Measurements from ENCODE around the gene SLC25A44.
"Not testable (repeated sequence)": the region's sequence is repeated elsewhere in the genome, so short reads cannot be mapped to it uniquely, and the experiment has no call there.

SLC25A44 gene

DNA sequence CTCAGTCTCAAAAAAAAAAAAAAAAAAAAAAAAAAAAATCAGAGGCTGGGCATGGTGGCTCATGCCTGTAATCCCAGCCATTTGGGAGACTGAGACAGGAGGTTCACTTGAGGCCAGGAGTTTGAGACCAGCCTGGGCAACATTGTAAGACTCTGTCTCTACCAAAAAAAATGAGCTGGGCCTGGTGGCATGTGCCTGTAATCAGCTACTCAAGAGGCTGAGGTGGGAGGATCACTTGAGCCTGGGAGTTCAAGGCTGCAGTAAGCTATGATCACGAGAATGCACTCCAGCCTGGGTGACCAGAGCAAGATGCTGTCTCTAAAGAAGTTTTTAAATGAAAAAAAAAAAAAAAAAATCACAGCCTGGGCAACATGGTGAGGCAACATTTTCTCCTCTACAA lies 30.2 kb upstream of the SLC25A44 start:
- DNase-seq (ENCODE audit: low read depth in 2 of 2): no peak

DNA sequence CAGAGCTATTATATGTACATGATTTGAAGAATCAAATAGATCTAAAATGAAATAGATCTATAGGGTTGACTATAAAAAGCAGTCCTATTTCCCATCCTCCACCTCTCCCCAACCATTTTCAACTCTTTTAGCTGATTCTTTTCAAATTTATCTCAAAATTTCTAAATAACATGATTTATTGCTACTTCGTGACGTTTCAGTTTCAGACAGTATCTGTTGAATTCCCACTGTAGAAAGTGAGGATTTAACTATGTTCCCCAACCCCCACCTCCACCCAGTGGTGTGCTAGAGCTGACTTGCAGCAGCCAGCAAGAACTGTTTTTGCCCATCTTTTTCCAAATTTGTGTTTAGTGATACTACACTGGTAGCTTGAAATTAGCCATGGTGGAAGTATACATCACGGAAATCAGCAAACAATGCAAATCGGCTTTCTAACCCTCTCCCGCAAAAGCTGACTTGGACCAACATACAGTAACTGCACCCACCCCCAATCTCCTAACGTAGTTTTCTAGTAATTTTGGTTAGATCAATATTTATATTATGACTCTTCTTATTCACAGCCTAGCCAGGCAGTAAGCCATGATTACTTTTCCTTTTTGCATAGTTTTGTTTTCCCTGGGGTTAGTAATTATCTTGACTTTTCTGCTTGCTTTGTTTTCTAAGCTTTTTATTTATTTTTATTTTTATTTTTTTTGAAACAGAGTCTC lies 29.6 kb upstream of the SLC25A44 start:
- DNase-seq (ENCODE audit: low read depth in 2 of 2): no peak

DNA sequence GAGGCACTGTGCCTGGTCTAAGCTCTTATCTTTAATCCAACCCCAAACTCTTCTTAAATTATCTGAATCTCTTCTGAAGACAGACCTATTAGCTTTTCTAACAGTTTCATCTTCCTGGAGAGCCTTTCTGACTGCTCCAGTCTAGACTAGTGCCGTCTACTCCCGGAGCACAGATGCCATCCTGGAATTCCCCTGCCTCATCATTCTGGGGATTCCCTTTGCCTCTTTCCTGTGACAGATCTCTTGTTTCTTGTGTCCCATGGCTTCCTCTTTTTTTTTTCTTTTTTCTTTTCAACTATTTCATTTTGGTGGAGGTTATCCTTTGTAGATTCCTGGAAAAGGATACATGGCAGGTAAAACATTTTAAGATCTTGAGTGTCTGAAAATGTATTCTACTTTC lies 28.8 kb upstream of the SLC25A44 start:
- DNase-seq (ENCODE audit: low read depth in 2 of 2): no peak

DNA sequence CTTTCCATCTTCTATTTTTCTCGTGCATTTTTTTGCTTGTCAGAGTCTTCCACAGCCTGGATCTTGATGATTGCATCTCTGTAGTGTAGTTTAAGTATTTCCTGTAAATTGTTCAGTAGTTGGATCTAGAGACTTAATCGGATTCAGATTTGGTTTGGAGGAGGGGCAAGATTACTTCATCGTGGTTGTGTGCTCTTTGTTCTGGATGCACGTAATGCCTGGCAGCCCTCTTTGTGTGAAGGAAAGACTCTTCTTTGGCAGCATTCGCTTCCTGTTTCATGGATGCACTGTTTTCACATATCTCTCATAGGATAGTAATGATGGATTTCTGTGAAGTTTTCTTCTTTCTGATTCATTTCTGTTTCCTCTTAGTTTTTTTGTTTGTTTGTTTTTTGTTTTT lies 26.4 kb upstream of the SLC25A44 start:
- no peak for DNase-seq (ENCODE audit: low read depth in 2 of 2)

DNA sequence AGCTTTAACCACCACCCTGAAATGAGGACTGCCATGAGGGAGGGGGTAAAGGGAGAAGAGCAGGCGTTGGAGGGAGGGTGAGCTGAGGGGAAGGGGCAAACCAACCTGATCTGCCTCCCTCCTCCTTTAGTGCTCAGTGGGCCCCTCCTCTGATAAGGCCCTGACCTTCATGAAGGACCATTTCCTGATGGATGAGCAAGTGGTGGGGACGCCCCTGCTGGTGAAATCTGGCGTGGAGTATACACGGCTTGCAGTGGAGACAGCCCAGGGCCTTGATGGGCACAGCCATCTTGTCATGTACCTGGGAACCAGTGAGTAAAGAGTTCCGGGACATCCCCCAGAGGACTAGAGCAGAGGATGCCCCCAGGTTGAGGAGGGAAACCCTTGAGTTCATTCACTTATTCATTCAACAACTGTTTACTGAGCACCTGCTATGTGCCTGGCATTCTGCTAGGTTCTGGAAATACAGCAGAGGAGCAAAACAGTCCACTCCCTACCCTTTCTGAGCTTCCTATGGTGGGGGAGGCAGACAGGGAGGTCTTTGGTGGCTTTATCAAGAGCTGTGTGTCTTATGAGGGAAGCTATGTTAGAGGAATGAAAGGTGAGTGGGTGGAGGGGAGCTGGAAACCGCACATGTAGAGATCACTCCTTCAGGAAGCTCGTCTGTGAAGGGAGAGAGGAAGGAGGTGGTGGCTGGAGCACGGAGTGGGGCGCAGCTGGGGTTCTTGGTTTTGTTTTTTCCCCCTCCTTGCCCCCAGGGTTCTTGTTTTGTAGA lies 21.0 kb upstream of the SLC25A44 start:
- no peak for DNase-seq (ENCODE audit: low read depth in 2 of 2)

DNA sequence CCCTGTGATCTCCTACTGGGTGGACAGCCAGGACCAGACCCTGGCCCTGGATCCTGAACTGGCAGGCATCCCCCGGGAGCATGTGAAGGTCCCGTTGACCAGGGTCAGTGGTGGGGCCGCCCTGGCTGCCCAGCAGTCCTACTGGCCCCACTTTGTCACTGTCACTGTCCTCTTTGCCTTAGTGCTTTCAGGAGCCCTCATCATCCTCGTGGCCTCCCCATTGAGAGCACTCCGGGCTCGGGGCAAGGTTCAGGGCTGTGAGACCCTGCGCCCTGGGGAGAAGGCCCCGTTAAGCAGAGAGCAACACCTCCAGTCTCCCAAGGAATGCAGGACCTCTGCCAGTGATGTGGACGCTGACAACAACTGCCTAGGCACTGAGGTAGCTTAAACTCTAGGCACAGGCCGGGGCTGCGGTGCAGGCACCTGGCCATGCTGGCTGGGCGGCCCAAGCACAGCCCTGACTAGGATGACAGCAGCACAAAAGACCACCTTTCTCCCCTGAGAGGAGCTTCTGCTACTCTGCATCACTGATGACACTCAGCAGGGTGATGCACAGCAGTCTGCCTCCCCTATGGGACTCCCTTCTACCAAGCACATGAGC lies 17.2 kb upstream of the SLC25A44 start:
- DNase-seq (ENCODE audit: low read depth in 2 of 2): no peak

DNA sequence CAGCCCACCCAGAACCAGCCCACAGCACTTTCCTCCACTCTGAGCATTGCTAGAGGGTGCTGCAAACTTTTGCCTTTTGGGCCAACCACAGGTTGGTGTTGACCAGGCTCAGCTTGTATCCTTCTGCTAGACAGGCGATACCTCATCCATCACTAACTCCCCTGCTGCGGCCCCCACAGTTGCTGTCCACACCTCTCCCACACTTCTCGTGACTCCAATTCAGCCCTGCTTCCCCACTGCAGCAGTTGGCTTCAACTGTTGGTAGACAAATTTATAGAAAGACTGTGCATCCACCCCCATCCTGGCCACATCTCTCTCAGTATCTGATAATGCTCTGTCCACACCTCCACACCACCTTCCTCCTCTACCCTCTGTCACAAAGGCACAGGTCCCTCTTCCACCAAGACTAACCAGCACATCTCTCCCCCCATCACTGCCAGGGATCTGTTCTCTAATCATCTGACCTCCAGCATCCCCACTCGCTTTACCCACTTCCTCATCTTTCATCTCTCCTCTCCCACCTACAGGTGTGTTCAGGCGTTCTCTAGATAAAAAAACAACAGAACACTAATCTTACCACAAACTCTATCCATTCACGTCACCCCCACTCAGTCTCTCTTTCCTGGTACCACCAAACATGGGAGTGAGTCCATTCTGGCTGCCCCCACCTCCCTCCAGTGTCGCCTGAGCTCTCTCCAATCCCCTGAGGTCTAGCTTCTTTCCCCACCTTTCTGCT lies 15.8 kb upstream of the SLC25A44 start:
- no peak for DNase-seq (ENCODE audit: low read depth in 2 of 2)

DNA sequence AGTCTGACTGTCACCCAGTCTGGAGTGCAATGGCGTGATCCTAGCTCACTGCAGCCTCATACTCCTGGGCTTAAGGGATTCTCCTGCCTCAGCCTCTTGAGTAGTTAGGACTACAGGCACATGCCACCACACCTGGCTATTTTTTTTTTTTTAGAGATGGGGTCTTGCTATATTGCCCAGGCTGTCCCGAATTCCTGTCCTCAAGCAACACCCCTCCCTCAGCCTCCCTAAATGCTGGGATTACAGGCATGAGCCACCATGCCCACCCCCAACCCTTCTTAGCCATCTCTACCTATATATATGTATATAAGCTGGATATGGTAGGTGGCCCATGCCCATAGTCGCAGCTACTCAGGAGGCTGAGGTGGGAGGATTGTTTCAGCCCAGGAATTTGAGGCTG lies 13.4 kb upstream of the SLC25A44 start:
- no peak for DNase-seq (ENCODE audit: low read depth in 2 of 2)

DNA sequence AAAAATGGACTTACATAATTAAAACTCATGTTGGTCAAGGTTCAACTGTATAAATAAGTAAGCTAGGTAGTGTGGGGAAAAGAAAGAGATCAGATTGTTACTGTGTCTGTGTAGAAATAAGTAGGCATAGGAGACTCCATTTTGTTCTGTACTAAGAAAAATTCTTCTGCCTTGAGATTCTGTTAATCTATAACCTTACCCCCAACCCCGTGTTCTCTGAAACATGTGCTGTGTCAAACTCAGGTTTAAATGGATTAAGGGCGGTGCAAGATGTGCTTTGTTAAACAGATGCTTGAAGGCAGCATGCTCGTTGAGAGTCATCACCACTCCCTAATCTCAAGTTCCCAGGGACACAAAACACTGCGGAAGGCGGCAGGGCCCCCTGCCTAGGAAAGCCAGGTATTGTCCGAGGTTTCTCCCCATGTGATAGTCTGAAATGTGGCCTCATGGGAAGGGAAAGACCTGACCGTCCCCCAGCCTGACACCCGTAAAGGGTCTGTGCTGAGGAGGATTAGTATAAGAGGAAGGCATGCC lies 12.4 kb upstream of the SLC25A44 start:
- DNase-seq (ENCODE audit: low read depth in 2 of 2): not testable (repeated sequence)

DNA sequence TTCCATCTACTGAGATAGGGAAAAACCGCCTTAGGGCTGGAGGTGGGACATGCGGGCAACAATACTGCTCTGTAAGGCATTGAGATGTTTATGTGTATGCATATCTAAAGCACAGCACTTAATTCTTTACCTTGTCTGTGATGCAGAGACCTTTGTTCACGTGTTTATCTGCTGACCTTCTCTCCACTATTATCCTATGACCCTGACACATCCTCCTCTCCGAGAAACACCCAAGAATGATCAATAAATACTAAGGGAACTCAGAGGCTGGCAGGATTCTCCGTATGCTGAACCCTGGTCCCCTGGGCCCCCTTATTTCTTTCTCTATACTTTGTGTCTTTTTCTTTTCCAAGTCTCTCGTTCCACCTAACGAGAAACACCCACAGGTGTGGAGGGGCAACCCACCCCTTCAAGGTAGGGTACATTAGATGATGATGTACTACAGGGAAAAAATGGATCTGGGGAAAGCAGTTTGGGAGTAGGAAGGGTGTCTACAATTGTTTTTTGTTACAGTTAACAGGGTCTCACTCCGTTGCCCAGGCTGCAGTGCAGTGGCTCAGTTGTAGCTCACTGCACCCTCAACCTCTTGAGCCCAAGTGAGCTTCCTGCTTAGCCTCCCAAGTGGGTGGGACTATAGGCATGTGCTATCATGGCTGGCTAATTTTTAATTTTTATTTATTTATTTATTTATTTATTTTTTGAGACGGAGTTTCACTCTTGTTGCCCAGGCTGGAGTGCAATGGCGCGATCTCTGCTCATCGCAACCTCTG lies 11.7 kb upstream of the SLC25A44 start:
- not testable (repeated sequence) for DNase-seq (ENCODE audit: low read depth in 2 of 2)

DNA sequence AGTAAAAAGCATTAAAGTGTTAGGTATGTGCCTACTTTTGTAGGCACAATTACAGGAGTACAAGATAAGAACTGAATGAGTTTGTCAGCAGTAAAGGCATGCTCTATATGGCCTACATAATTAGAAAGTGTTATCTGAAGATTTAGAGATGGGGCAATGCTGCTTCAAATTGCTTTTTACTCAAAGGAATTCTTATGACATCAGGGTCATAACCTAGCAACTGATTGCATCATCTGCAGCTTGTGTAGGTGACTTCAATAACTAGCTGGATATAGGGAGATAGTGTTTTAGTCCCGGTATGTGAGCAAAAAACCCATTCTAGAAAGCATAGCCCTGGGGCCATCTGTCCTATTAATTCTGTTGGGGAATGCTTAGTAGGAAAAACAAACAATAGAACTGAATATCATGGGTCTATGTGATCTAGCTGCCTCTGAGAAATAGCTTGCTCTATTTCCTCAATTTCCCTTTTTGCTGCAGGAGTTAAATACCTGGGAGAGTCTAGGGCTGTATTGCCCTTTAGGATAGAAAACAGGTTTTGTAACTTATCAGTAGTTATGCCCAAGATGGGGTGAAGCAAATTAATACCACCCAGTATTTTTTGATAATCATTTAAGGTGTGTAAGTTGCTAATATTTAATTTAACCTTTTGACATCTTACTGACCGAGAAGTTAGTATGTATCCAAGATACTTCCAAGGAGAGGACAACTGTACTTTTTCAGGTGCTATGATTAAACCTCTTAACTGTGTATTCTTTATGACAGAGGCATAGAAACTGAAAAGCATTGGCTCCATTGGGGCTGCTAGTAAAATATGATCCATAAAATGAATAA lies 7.3 kb upstream of the SLC25A44 start:
- DNase-seq (ENCODE audit: low read depth in 2 of 2): not testable (repeated sequence)

DNA sequence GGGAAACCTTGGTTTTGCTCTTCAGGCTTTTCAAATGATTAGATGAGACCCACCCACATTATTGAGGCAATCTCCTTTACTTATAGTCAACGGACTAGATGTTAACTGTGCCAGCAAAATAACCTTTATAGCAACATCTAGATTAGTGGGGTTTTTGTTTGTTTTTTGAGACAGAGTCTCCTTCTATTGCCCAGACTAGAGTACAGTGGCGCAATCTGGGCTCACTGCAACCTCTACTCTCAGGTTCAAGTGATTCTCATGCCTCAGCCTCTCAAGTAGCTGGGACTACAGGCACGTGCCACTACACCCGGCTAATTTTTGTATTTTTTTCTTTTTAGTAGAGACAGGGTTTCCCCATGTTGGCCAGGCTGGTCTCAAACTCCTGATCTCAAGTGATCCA lies 3.6 kb upstream of the SLC25A44 start:
- DNase-seq (ENCODE audit: low read depth in 2 of 2): not testable (repeated sequence)

DNA sequence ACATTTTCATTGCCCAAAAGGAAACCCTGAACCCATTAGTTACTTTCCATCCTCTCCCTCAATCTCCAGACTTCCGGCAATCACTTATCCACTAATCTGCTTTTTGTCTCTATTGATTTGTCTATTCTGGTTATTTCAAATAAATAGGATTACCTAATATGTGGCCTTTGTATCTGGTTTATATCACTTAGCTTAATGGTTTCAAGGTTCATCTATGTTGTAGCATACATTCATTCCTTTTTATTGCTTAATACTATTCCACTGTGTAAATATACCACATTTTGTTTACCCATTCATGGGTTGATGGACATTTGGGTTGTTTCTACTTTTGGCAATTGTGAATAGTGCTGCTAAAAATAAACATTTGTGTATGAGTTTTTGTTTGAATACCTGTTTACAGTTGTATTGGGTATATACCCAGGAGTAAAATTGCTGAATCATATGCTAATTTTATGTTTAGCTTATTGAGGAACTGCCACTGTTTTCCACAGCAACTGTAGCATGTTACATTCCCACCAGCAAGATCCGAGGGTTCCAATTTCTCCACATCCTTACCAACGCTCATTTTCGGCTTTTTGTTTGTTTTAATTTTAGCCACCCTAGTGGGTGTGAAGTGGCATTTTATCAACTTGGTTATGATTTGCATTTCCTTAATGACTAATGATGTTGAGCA lies 2.5 kb upstream of the SLC25A44 start:
- DNase-seq (ENCODE audit: low read depth in 2 of 2): no peak

DNA sequence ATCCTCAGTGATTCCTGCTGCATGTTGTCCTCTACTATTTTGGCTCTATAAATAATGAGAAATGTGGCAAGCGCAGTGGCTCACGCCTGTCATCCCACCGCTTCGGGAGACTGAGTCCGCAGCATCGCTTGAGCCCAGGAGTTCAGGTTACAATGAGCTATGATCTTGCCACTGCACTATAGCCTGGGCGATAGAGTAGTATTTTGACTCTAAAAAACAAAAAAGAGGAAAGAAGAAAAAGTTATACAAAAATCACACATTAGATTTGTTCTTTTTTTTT lies 756 bp upstream of the SLC25A44 start:
- DNase-seq (ENCODE audit: low read depth in 2 of 2): no peak

DNA sequence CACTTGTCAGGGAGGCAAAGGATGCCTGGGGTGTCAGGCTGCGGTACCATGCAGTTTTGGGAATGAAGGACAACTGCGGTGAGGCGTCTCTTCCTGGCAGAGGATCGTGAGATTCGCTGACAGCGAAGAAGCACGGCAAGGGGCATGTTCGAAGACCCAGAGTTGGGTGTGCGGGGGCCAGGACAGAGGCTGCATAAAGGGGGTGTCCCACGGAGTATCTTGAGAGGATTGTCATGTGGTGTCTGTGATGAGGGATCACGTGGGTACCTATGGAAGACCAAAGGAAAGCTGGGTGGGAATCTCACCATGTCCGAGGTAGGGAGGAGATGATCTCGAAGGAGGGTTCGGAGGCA lies 372 bp downstream of the SLC25A44 start:
- no peak for DNase-seq (ENCODE audit: low read depth in 2 of 2)

DNA sequence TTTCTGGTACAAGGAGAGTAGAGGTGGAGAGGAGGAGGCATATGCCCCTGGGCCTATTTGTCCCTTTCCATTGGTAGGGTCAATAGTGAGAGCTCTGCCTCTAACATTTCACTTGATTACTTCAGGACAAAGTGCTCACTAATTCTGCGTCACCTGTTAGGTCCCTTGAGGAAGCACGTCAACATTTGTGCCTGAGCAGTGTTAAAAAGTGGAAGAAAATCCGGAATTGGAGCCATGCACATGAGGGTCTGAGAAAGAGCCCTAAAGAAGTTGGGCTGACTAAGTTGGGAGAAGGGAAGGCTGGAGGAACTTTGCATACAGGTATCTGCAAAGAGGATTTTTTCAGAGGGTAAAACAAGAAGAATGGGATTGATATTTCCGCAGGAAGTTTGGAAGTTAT lies 1.9 kb downstream of the SLC25A44 start:
- no peak for DNase-seq (ENCODE audit: low read depth in 2 of 2)

DNA sequence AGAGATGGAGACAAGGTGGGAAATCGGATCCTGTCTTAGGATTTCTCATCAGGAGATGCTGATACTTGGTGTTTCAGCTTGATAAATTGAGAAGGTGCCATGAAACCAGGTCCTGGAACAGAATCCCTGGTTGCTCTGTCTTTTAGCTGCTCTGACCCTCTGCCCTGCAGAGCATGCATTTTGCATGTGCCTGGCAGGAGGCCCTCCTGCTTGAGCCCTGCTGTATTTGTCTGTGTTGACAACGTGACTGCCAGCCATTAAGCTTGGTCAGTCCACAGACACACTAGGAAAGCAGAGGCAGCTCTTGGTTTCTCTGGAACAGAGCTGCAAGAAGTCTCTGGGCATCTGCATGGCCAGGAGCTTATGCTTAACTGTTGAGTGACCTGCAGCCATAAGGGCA lies 2.5 kb downstream of the SLC25A44 start:
- no peak for DNase-seq (ENCODE audit: low read depth in 2 of 2)

DNA sequence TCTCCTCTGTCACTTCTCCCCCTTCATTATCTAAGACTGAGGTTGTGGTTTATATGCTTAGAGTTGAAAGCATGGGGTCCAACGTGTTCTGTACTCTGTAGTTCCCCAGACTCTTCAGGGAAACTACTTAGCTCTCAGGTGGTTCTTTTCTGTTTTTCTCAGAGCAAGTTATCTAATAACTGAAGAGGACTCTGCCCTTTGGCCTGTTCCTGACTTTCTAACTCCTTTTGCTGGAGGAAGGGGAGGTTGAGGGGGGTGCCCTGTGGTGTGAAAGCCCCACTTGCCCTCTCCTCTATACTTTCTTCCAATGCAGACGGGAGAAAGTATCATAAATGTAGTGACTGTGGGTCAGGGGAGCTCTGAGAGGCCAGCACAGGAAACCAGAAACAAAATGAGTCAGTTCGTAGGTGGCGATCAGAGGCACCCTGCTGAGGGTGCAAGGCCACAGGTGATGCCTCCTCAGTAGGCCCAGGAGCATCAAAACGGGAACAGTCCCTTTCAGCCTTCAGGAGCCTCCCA lies 5.0 kb downstream of the SLC25A44 start:
- no peak for DNase-seq (ENCODE audit: low read depth in 2 of 2)

DNA sequence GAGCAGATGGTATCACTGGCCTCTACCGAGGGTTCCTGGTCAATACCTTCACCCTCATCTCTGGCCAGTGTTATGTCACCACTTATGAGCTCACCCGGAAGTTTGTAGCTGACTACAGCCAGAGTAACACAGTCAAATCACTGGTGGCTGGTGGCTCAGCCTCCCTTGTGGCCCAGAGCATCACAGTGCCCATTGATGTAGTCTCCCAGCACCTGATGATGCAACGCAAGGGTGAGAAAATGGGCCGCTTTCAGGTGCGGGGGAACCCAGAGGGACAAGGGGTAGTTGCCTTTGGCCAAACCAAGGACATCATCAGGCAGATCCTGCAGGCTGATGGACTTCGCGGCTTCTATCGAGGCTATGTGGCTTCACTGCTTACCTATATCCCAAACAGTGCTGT lies 6.1 kb downstream of the SLC25A44 start:
- no peak for DNase-seq (ENCODE audit: low read depth in 2 of 2)

DNA sequence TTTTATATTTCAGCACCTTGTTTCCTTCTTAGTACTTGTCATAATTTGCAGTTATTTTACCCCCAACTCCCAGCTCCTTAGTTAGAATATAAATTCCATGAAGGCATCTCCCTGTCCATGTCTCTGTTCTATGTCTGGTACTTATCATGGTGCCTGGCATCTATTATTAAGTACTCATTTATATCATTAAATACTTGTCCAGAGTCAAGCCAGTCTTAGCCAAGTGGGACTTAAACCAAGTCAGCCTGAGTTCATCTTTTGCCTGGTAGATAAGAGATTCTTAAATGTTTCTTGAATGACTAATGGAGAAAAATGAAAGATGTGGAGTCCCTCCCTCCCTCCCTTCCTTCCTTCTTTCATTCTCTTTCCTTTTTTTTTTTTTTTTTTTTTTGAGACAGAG lies 9.4 kb downstream of the SLC25A44 start:
- no peak for DNase-seq (ENCODE audit: low read depth in 2 of 2)
